Tibial nerve (tissue), 4 donors: ENCODE measurements around the gene MCC. TPM values are rescaled to one million over a fixed set of nuclear protein-coding genes. Genes with fewer than 3 reads are reported as not detected.

Experiments used
- DNase-seq, 2 donors: peaks; one replicate each; pipeline ENCODE4 v3.0.0-alpha.2; 2019; ENCODE audit warnings: low spot score in 2 of 2
- H3K27ac ChIP-seq, 4 donors: fragments of 200-600 bp; sonication (generic) in 3 of 4; one replicate each; pipeline ENCODE4 v1.5.1; 2017 to 2019; ENCODE audit warnings: mild to moderate bottlenecking in 1 of 4
- H3K27me3 ChIP-seq, 2 donors: fragments of 200-600 bp; sonication (generic) in 1 of 2; one replicate each; pipeline versions ENCODE4 v1.5.1 to v1.6.0; 2017 to 2019
- H3K36me3 ChIP-seq, 3 donors: fragments of 200-600 bp; sonication (generic); one replicate each; pipeline ENCODE4 v1.5.1; 2018 to 2019
- H3K4me1 ChIP-seq, 4 donors: fragments of 200-600 bp; sonication (generic) in 3 of 4; one replicate each; pipeline ENCODE4 v1.5.1; 2017 to 2019
- H3K4me3 ChIP-seq, 4 donors: fragments of 200-600 bp; sonication (generic) in 3 of 4; one replicate each; pipeline ENCODE4 v1.5.1; 2017 to 2019; ENCODE audit warnings: mild to moderate bottlenecking in 1 of 4, moderate library complexity in 1 of 4
- H3K9me3 ChIP-seq, 4 donors: fragments of 200-600 bp; sonication (generic) in 3 of 4; one replicate each; pipeline ENCODE4 v1.5.1; 2017 to 2019
- EP300 ChIP-seq, 2 donors: sonication (generic); formaldehyde crosslinking; IDR thresholded peaks; one replicate each; pipeline ENCODE4 v1.6.1; 2017; ENCODE audit warnings: antibody characterized with exemption in 2 of 2, mild to moderate bottlenecking in 1 of 2
- POLR2A ChIP-seq, 2 donors: fragments of 450-650 bp; IDR thresholded peaks; one replicate each; pipeline ENCODE4 v1.6.1; 2017; ENCODE audit warnings: antibody characterized with exemption in 2 of 2, mild to moderate bottlenecking in 2 of 2, moderate library complexity in 2 of 2
- WGBS, 2 donors: methylation state at CpG; one replicate each; pipeline ENCODE4 v1.1.5; 2018; 5-methylcytosine and 5-hydroxymethylcytosine counted together
- total RNA-seq, 4 donors: library from RNA; depleted of rRNA; stranded (reverse); fragments of >200 nt; gene quantifications; one replicate each; pipeline ENCODE4 v1.1.0, GENCODE V29; 2016
- TF ChIP-seq, protein P1 (sequence below), 5 experiments: fragments of 200-600 bp in 3 of 5; fragments of 450-650 bp in 2 of 5; sonication (generic) in 3 of 5; IDR thresholded peaks; one replicate each; pipeline ENCODE4 v1.5.1; 2016 to 2019; ENCODE audit warnings: antibody characterized with exemption in 5 of 5, mild to moderate bottlenecking in 3 of 5, moderate library complexity in 2 of 5

MCC gene
- total RNA-seq, 4 donors from 2014 or later: 55.5 to 122 (median 80.9) TPM

DNA sequence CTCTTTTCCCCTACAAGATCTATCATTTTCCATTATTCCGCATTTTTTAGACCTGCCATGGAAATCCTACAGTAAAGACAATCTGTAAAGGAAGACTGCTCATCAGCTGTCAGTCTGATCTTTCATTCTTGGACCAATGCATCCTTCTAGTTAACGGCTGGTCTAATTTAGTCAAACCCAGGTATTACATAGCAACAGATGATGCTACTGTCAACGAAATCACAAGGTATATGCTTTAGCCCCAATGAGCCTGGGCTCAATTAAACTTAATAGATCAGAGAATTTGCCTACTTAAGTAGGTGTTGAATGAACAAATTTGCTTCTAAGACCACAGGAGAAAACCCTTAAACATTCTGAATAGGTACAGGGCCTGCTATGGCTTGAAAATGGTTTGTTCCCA, 260.5 kb downstream of the MCC start:
- no peaks in the 10 kb centered on the region for H3K9me3 ChIP-seq
- H3K4me3 ChIP-seq: no peak overlapping the region
- no peak overlapping the region for H3K27ac ChIP-seq
- WGBS, 2 donors: 66 to 85% methylated on average over 3 of the region's 3 CpGs
- peaks cover 0 to 44% (median 9%) of the 10 kb centered on the region in 4 donors for H3K4me1 ChIP-seq
- H3K27me3 ChIP-seq: no peaks in the 10 kb centered on the region
- TF ChIP-seq POLR2A (IDR thresholded peaks at IDR 0.05): no peak
- TF ChIP-seq, protein P1, sequence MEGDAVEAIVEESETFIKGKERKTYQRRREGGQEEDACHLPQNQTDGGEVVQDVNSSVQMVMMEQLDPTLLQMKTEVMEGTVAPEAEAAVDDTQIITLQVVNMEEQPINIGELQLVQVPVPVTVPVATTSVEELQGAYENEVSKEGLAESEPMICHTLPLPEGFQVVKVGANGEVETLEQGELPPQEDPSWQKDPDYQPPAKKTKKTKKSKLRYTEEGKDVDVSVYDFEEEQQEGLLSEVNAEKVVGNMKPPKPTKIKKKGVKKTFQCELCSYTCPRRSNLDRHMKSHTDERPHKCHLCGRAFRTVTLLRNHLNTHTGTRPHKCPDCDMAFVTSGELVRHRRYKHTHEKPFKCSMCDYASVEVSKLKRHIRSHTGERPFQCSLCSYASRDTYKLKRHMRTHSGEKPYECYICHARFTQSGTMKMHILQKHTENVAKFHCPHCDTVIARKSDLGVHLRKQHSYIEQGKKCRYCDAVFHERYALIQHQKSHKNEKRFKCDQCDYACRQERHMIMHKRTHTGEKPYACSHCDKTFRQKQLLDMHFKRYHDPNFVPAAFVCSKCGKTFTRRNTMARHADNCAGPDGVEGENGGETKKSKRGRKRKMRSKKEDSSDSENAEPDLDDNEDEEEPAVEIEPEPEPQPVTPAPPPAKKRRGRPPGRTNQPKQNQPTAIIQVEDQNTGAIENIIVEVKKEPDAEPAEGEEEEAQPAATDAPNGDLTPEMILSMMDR (IDR thresholded peaks at IDR 0.05): no peak
- TF ChIP-seq EP300 (IDR thresholded peaks at IDR 0.05): no peak
- H3K36me3 ChIP-seq: no peaks in the 10 kb centered on the region
- DNase-seq: no peak

DNA sequence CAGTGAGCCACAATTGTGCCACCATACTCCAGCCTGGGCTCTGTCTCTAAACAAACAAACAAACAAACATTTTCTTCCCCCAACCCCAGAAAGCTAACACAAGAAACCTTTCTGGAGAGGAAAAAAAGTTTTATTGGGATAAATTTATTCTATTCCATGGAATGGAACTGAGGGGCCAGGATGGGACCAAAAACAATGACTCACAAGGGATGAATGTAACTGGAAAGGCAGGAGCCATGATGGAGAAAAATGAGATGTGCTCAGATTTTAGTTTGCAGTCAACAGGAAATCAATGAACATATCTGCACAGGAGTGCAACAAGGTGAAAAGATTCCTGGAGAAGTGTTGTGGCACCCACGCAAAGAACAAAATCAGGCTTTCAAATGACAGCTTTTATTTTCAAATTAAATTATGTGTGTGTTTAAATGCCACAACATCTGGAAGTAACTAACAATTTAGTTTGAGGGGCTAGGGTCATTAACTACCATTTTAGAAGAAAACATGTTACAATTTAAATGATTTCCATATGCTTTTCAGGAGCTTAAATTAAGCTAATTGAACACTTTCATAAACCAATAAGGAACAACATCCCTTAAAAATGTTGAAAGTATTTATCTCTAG, 262.0 kb downstream of the MCC start:
- no peaks in the 10 kb centered on the region for H3K9me3 ChIP-seq
- H3K27ac ChIP-seq: no peak overlapping the region
- no peak overlapping the region for H3K4me3 ChIP-seq
- DNase-seq: no peak
- peaks cover 0 to 29% (median 4%) of the 10 kb centered on the region in 4 donors for H3K4me1 ChIP-seq
- TF ChIP-seq POLR2A (IDR thresholded peaks at IDR 0.05): no peak
- no peak for TF ChIP-seq EP300 (IDR thresholded peaks at IDR 0.05)
- TF ChIP-seq, protein P1 (IDR thresholded peaks at IDR 0.05): no peak
- no peaks in the 10 kb centered on the region for H3K27me3 ChIP-seq
- H3K36me3 ChIP-seq: no peaks in the 10 kb centered on the region
- 80 to 98% methylated on average over 1 of the region's 1 CpG for WGBS, 2 donors

DNA sequence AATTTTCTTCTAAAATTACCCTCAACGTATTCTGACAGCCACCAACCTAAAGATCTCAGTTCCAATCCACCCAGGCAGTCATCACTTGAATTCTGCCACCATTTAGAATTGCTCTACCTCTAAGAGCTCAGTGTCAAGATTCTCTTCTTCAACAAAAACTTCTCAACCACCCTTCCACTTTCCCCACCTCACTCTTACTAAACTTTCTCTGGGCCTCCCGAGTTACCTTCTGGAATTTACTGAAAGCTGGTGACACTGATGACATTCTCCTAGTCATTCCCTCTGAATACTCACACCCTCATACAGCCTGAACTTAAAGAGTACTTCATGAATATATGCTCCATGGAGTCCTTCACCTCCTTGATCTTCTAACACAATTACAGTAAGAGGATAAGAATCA, 263.0 kb downstream of the MCC start:
- H3K27me3 ChIP-seq: no peaks in the 10 kb centered on the region
- no peak overlapping the region for H3K27ac ChIP-seq
- WGBS, 2 donors: 91 to 96% methylated on average over 2 of the region's 2 CpGs
- H3K4me3 ChIP-seq: no peak overlapping the region
- no peak for TF ChIP-seq EP300 (IDR thresholded peaks at IDR 0.05)
- TF ChIP-seq, protein P1 (IDR thresholded peaks at IDR 0.05): no peak
- TF ChIP-seq POLR2A (IDR thresholded peaks at IDR 0.05): no peak
- no peaks in the 10 kb centered on the region for H3K36me3 ChIP-seq
- H3K4me1 ChIP-seq: peaks cover 0 to 19% (median 0%) of the 10 kb centered on the region in 4 donors
- DNase-seq: no peak
- H3K9me3 ChIP-seq: no peaks in the 10 kb centered on the region

DNA sequence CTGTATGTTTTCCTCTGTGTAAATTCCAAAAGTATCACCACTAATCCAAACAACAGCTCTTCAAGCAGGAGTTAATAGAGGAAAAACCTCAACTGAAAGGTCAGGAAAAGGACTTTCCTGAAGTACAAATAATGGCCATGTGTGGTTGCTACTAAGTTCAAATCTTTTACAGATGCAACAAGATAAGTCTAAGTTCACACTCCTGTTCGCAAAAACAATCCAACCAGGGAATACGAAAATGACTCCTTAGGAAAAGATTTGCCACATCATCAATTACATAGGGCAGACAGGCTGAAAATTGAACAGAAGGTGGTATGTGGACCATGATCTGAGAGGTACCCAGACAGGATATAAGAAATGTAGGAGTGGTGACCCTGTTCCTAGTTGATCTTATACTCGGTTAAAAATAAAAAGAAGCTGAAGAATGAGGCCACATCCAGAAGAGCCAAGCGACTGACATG, 263.6 kb downstream of the MCC start:
- Histone ChIP-seq H3K9me3 (no peaks in the 10 kb centered on the region), H3K4me1 (peaks cover 0 to 15% (median 0%) of the 10 kb centered on the region in 4 donors), H3K4me3 (no peak overlapping the region), H3K27ac (peak overlapping the region in 2 of 4 donors; percentile 7 to 35), H3K27me3 (no peaks in the 10 kb centered on the region), H3K36me3 (no peaks in the 10 kb centered on the region)
- 53 to 61% methylated on average over 4 of the region's 4 CpGs for WGBS, 2 donors
- TF ChIP-seq EP300 (IDR thresholded peaks at IDR 0.05) (no peak), POLR2A (IDR thresholded peaks at IDR 0.05) (no peak)
- TF ChIP-seq, protein P1 (IDR thresholded peaks at IDR 0.05): no peak
- no peak for DNase-seq

DNA sequence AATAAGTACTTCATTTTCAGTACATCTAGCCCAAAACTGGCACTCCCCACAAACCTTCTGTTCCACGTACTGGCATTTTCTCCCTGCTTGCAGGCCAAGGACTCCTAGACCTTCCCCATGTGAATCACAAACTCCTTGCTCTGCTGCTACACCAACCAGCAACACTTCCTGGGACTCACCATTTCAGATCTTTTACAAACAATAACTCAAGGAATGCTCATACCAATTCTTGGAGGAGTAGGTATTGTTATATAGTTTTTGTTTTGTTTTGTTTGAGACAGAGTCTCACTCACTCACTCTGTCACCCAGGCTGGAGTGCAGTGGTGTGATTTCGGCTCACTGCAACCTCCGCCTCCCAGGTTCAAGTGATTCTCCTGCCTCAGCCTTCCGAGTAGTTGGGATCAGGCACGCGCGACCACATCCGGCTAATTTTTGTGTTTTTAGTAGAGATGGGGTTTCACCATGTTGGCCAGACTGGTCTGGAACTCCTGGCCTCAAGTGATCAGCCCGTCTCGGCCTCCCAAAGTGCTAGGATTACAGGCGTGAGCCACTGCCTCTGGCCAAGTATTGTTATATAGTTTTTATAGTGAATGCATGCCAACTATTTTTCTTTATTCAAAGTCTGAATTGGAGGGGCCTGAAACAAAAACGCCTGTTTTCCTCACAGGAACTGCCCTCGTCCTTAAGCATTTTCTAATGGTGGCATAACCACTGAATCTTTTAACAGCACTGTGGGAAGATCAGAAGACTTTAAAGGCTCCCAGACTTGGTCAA, 264.2 kb downstream of the MCC start:
- H3K27ac ChIP-seq: peak overlapping the region in 2 of 4 donors; percentile 7 to 35
- peaks cover 0 to 20% (median 0%) of the 10 kb centered on the region in 4 donors for H3K4me1 ChIP-seq
- H3K9me3 ChIP-seq: no peaks in the 10 kb centered on the region
- WGBS, 2 donors: 46 to 49% methylated on average over 13 of the region's 13 CpGs
- no peaks in the 10 kb centered on the region for H3K36me3 ChIP-seq
- H3K4me3 ChIP-seq: no peak overlapping the region
- H3K27me3 ChIP-seq: no peaks in the 10 kb centered on the region
- TF ChIP-seq, protein P1 (IDR thresholded peaks at IDR 0.05): no peak
- TF ChIP-seq POLR2A (IDR thresholded peaks at IDR 0.05) (no peak), EP300 (IDR thresholded peaks at IDR 0.05) (no peak)
- no peak for DNase-seq
